Neuronal stem cell (in vitro differentiated cells): ENCODE measurements around the gene TRAF2.

Source experiments
- DNase-seq: peaks from one replicate; pipeline ENCODE4 v3.0.0-alpha.2; 2013; ENCODE audit warnings: low spot score
- H2AFZ ChIP-seq: one replicate; pipeline ENCODE4 v1.6.1; 2013; ENCODE audit warnings: mild to moderate bottlenecking, low read length, inconsistent platforms
- H2AK5ac ChIP-seq: 2 replicates; pipeline ENCODE4 v1.6.1; 2013; ENCODE audit warnings: low read depth, mild to moderate bottlenecking, inconsistent platforms, low read length, moderate library complexity, mixed read lengths
- H2BK120ac ChIP-seq: 2 replicates; pipeline ENCODE4 v1.6.1; 2013; ENCODE audit warnings: low read depth, mild to moderate bottlenecking, inconsistent platforms, low read length, moderate library complexity, mixed read lengths
- H2BK12ac ChIP-seq: one replicate; pipeline ENCODE4 v1.6.1; 2013; ENCODE audit warnings: low read length, inconsistent platforms
- H2BK15ac ChIP-seq: 2 replicates; pipeline ENCODE4 v1.6.1; 2013; ENCODE audit warnings: mild to moderate bottlenecking, low read length, inconsistent platforms, mixed read lengths
- H2BK5ac ChIP-seq: one replicate; pipeline ENCODE4 v1.6.1; 2013; ENCODE audit warnings: inconsistent platforms, mild to moderate bottlenecking, low read length, moderate library complexity
- H3K14ac ChIP-seq: one replicate; pipeline ENCODE4 v1.6.1; 2013; ENCODE audit warnings: low read length, inconsistent platforms
- H3K18ac ChIP-seq: 2 replicates; pipeline ENCODE4 v1.6.1; 2013; ENCODE audit warnings: low read length, inconsistent platforms
- H3K23ac ChIP-seq: 2 replicates; pipeline ENCODE4 v1.6.1; 2013; ENCODE audit warnings: low read depth, mild to moderate bottlenecking, mixed read lengths, low read length, inconsistent platforms; ENCODE audit not compliant: poor library complexity
- H3K27ac ChIP-seq: replicated peaks from 3 replicates; pipeline ENCODE4 v1.5.1; 2013; ENCODE audit warnings: low read length, inconsistent platforms
- H3K27me3 ChIP-seq, 3 experiments: 2 replicates each; pipeline ENCODE4 v1.6.1; 2013; ENCODE audit warnings: low read length in 3 of 3, mild to moderate bottlenecking in 2 of 3, inconsistent platforms in 1 of 3, low read depth in 1 of 3, mixed read lengths in 1 of 3, moderate library complexity in 1 of 3; ENCODE audit not compliant: control insufficient read depth in 3 of 3, insufficient read depth in 3 of 3
- H3K36me3 ChIP-seq, 2 donors: replicated peaks in 1 of 2; 2 replicates each; pipeline ENCODE4 v1.6.1; 2013; ENCODE audit warnings: low read length in 2 of 2; ENCODE audit not compliant: control insufficient read depth in 2 of 2, insufficient read depth in 2 of 2
- H3K4ac ChIP-seq: 2 replicates; pipeline ENCODE4 v1.6.1; 2013; ENCODE audit warnings: inconsistent platforms, mild to moderate bottlenecking, low read length, moderate library complexity
- H3K4me1 ChIP-seq, 2 donors: 1 replicate in 1 of 2; 2 replicates in 1 of 2; pipeline ENCODE4 v1.6.1; 2013; ENCODE audit warnings: low read length in 2 of 2, low read depth in 1 of 2; ENCODE audit not compliant: control insufficient read depth in 2 of 2, insufficient read depth in 1 of 2
- H3K4me2 ChIP-seq: one replicate; pipeline ENCODE4 v1.6.1; 2013; ENCODE audit warnings: mild to moderate bottlenecking, low read length, inconsistent platforms; ENCODE audit not compliant: insufficient read depth, poor library complexity, severe bottlenecking
- H3K4me3 ChIP-seq, 2 donors: 2 replicates each; pipeline ENCODE4 v1.5.1; 2013; ENCODE audit warnings: low read length in 2 of 2, mild to moderate bottlenecking in 2 of 2, inconsistent platforms in 1 of 2, moderate library complexity in 1 of 2
- H3K79me1 ChIP-seq: one replicate; pipeline ENCODE4 v1.6.1; 2013; ENCODE audit warnings: low read depth, mild to moderate bottlenecking, inconsistent platforms, low read length, moderate library complexity
- H3K9ac ChIP-seq: one replicate; pipeline ENCODE4 v1.6.1; 2013; ENCODE audit warnings: mild to moderate bottlenecking, low read depth, low read length, inconsistent platforms; ENCODE audit not compliant: poor library complexity
- H3K9me3 ChIP-seq, 2 donors: replicated peaks in 1 of 2; 2 replicates each; pipeline versions ENCODE3 to v1.6.1; 2013; ENCODE audit warnings: low read length in 2 of 2, mild to moderate bottlenecking in 2 of 2, inconsistent platforms in 1 of 2, low read depth in 1 of 2, mixed read lengths in 1 of 2, moderate library complexity in 1 of 2; ENCODE audit not compliant: control insufficient read depth in 2 of 2, insufficient read depth in 1 of 2
- H4K8ac ChIP-seq: one replicate; pipeline ENCODE4 v1.6.1; 2013; ENCODE audit warnings: low read depth, mild to moderate bottlenecking, inconsistent platforms, low read length, moderate library complexity
- H4K91ac ChIP-seq: one replicate; pipeline ENCODE4 v1.6.1; 2013; ENCODE audit warnings: low read length, low read depth, mild to moderate bottlenecking, inconsistent platforms; ENCODE audit not compliant: poor library complexity
- WGBS, 2 donors: extraction: QIAGEN DNeasy Blood & Tissue Kit; methylation state at CpG; one replicate each; pipeline ENCODE4 v1.1.7; 2013; ENCODE audit warnings: missing lambda C conversion rate in 2 of 2, mixed read lengths in 1 of 2; ENCODE audit not compliant: insufficient read length in 2 of 2, insufficient replicate concordance in 1 of 2; ENCODE audit errors: extremely low coverage in 2 of 2; 5-methylcytosine and 5-hydroxymethylcytosine counted together

Gene TRAF2

DNA sequence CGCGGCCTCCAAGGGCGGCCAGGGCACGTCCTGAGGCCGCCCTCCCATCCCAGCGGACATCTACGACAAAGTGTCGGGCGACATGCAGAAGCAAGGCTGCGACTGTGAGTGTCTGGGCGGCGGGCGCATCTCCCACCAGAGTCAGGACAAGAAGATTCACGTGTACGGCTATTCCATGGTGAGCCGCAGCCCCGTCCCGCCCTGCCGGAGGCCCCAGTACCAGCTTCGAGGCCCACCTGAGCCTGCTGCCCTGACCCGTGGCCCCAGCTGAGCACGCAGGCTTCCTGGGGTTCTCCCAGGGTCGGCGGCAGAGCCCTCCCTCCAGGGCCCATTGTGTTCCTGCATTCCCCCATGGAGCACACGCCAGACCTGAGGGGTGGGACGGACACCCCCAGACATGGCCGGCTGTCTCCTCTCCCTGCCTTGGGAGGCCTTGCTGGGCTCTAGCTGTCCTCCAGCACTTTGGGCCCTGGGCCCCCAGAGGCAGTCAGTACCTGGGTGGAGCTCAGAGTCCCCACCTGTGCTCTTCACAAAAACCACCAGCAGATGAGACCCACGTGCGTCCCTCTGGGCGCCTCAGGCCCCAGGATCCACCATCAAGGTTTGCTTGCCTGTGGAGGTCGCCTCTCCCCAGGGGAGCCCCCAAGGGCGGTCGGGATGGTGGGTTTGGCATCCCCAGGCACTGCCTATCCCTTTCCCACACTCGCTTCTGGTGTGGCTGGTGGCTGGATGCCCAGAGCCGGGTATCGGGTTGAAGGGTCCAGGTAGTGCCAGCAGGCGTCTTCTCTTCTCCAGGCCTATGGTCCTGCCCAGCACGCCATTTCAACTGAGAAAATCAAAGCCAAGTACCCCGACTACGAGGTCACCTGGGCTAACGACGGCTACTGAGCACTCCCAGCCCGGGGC is 36.1 kb upstream of the TRAF2 start:
- peaks cover 0 to 6% of the 10 kb centered on the region in 2 donors for H3K9me3 ChIP-seq
- peak overlapping the region; percentile 21 for H3K14ac ChIP-seq
- H3K36me3 ChIP-seq: peaks cover 16 to 26% of the 10 kb centered on the region in 2 donors
- peak overlapping the region; percentile 84 for H2BK5ac ChIP-seq
- H3K9ac ChIP-seq: peak overlapping the region; percentile 88
- H4K8ac ChIP-seq: no peak overlapping the region
- H3K18ac ChIP-seq: peak overlapping the region; percentile 78
- peak overlapping the region; percentile 37 for H3K4ac ChIP-seq
- no peak overlapping the region for H2AFZ ChIP-seq
- H2BK15ac ChIP-seq: peak overlapping the region; percentile 96
- peaks cover 9 to 19% of the 10 kb centered on the region in 2 donors for H3K4me1 ChIP-seq
- H2BK12ac ChIP-seq: peak overlapping the region; percentile 4
- peak overlapping the region; percentile 86 to 96 for H3K4me3 ChIP-seq
- peak overlapping the region; percentile 97 for H3K23ac ChIP-seq
- DNase-seq: peak; percentile 46
- H3K27me3 ChIP-seq: peaks cover 0 to 15% (median 11%) of the 10 kb centered on the region in 3 experiments
- H3K27ac ChIP-seq: peak overlapping the region; percentile 63
- peak overlapping the region; percentile 86 for H3K4me2 ChIP-seq
- H2AK5ac ChIP-seq: peak overlapping the region; percentile 100
- H2BK120ac ChIP-seq: peak overlapping the region; percentile 5
- WGBS, 2 donors: no CpG with 5 or more reads among the region's 43 CpGs
- peaks cover 23% of the 10 kb centered on the region for H3K79me1 ChIP-seq
- H4K91ac ChIP-seq: no peak overlapping the region

DNA sequence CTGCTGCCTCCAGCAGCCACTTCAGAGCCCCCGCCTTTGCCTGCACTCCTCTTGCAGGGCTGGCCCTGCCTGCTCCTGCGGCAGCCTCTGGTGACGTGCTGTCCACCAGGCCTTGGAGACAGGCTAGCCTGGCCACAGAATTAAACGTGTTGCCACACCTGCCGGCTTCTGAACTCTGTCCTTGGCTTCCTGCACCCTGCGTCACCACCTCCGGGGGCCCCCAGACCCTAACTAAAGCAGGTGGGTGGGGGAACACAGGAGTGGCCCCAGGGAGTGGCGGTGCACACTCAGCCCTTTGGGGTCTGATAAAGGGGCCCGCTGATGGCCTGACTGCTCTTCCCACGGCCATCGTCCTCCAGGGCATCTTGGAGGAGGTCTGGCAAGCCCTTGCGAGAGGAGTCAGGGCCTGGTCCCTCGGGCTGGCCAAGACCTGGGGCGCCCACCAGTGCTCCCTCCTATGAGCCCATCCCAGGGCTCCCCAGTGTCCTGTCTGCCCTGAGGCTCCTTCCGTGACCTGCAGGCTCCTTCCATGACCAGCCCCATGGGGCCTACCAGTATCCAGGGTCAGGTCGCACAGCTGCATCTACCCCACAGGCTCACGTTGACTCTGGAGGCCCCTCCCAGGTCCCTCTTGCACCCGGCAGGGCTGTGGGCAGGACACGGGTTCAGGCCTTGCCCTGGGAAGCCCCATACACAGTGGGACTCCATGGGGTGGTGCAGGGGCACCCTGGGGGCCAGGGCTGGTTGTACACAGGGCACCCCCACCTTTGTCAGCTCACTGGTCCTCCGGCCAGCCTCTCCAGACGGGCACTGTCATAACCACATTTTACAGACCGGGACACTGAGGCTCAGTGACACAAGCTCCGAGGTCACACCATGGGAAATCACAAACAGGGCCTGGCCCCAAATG is 35.2 kb upstream of the TRAF2 start:
- H3K4me1 ChIP-seq: peaks cover 9 to 19% of the 10 kb centered on the region in 2 donors
- no peak overlapping the region for H2AFZ ChIP-seq
- peak overlapping the region; percentile 84 for H2BK5ac ChIP-seq
- no peak overlapping the region for H3K14ac ChIP-seq
- no peak overlapping the region for H3K9ac ChIP-seq
- no peak overlapping the region for H2BK12ac ChIP-seq
- peaks cover 0 to 10% (median 7%) of the 10 kb centered on the region in 3 experiments for H3K27me3 ChIP-seq
- peak overlapping the region; percentile 81 for H2BK120ac ChIP-seq
- H4K91ac ChIP-seq: no peak overlapping the region
- peak overlapping the region; percentile 100 for H2AK5ac ChIP-seq
- no peak overlapping the region for H3K18ac ChIP-seq
- no peak overlapping the region for H3K27ac ChIP-seq
- no peak overlapping the region for H3K4me2 ChIP-seq
- peaks cover 21% of the 10 kb centered on the region for H3K79me1 ChIP-seq
- H2BK15ac ChIP-seq: no peak overlapping the region
- WGBS, 2 donors: no CpG with 5 or more reads among the region's 23 CpGs
- no peak overlapping the region for H3K23ac ChIP-seq
- H3K4ac ChIP-seq: no peak overlapping the region
- H3K9me3 ChIP-seq: peaks cover 0 to 5% of the 10 kb centered on the region in 2 donors
- no peak for DNase-seq
- H4K8ac ChIP-seq: no peak overlapping the region
- peak overlapping the region in 1 of 2 donors; percentile 96 for H3K4me3 ChIP-seq
- peaks cover 16 to 26% of the 10 kb centered on the region in 2 donors for H3K36me3 ChIP-seq

DNA sequence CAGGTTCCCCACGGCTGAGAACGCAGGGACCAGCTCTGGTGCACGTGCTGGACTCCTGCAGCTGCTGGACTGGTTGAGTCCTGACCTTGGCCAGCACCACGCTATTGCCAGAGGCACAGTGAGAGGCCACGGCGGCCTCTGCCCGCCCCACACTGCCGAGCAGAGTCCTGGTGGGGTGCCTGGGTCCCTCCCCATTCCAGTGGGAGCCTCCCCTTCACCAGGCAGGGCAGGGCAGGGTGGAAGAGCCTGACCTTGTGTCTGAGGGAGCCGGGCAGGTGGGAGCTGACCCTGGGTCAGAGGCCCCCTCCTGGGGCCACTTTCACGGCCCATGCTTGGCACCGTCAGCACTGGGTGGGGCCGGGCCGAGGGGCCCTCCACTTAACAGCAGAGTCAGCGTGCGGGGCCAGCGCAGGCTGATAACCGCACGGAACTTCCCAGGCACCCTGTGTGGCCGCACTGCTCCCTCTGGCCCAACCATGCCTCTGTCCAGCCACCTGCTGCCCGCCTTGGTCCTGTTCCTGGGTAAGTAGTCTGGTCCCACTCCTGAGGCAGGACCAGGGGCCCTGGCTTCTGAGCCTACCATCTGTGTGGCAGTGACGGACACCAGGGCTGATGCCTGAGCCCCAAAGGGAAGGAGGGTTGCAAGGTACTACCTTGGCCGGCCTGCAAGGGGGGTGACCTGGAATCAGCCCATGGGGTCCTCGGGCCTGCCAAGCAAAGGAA is 34.2 kb upstream of the TRAF2 start, which contains the start of gene MAMDC4:
TSS of gene MAMDC4 (plus strand) at position 406 of the 723 bp plus-strand sequence. CDS start at position 477, 71 bp downstream.
- Histone ChIP-seq H3K23ac (peak within 1 kb of the TSS; percentile 23), H2AK5ac (peak within 1 kb of the TSS; percentile 79), H2BK15ac (no peak within 1 kb of the TSS), H2BK5ac (peak within 1 kb of the TSS; percentile 84), H3K18ac (peak within 1 kb of the TSS; percentile 19), H2BK12ac (no peak within 1 kb of the TSS), H3K4me1 (peaks cover 9 to 11% of the 10 kb centered on the region in 2 donors), H3K4me3 (peak within 1 kb of the TSS; percentile 4 to 31), H3K79me1 (peaks cover 14% of the 10 kb centered on the region), H3K36me3 (peaks cover 16 to 30% of the 10 kb centered on the region in 2 donors), H3K9ac (peak within 1 kb of the TSS; percentile 70), H2AFZ (no peak within 1 kb of the TSS), H2BK120ac (no peak within 1 kb of the TSS), H3K27ac (no peak within 1 kb of the TSS), H3K9me3 (no peaks in the 10 kb centered on the region), H3K4ac (no peak within 1 kb of the TSS), H3K4me2 (no peak within 1 kb of the TSS), H4K8ac (peak within 1 kb of the TSS; percentile 95), H4K91ac (no peak within 1 kb of the TSS), H3K27me3 (no peaks in the 10 kb centered on the region), H3K14ac (no peak within 1 kb of the TSS)
- DNase-seq: no peak
- WGBS, 2 donors: no CpG with 5 or more reads among the region's 23 CpGs
